CD1c-positive myeloid dendritic cell (primary cell): ENCODE data around the gene NDUFAF7.
"Not testable (repeated sequence)": the region's sequence is repeated elsewhere in the genome, so short reads cannot be mapped to it uniquely, and the experiment has no call there.

Experiments
- DNase-seq: peaks from one replicate; pipeline ENCODE4 v3.0.0-alpha.2; 2016; ENCODE audit errors: extremely low spot score

The NDUFAF7 gene

GRCh38 chr2:37211939-37212338 is 19.5 kb upstream of the NDUFAF7 start:
- DNase-seq, result no peak

DNA sequence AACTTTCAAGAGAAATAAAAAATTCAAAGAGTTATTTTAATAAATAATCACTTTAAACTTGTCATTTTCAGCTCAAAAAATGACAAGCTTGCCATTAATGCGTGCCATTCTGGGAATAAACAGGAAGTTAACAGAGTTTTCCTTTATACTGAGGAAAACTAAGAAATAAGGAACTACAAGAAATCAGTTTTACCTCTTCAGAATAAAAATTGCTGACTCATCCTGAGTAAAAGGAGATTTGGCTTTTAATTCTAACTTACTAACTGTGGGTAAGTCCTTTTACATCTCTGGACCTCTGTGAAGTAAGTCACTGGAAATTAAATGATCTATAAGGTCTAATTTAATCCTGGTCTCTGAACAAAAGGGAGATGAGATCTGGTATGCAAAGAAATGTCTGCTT is 16.2 kb upstream of the NDUFAF7 start:
- peak; percentile 60 for DNase-seq

DNA sequence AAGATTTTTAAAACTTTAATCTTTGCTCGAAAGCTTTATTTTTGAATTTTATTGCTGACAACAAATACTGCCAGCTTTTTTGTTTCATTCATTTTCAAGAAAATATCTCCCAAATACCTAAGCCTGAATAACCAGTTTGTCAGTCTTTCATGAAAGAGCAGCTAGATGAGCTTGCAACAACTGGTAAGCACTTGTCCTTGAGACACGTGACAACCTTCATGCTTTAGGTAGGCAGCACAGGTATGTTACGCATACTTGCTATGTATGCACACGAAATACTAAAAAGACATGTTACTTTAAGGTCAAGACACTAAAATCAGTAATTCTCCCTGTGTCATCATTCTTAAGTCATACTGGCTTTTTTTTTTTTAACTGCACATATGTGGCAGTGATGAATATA is 12.4 kb upstream of the NDUFAF7 start:
- no peak for DNase-seq

GRCh38 chr2:37223131-37223530 is 8.3 kb upstream of the NDUFAF7 start:
- DNase-seq, result no peak

- no peak for DNase-seq
Measured at GRCh38 chr2:37224063-37224462, 7.4 kb upstream of the NDUFAF7 start.

GRCh38 chr2:37225129-37225528 is 6.3 kb upstream of the NDUFAF7 start:
- not testable (repeated sequence) for DNase-seq

- no peak for DNase-seq
Measured at GRCh38 chr2:37226863-37227262, 4.6 kb upstream of the NDUFAF7 start.

- DNase-seq, result no peak
Measured at GRCh38 chr2:37228788-37229187, 2.7 kb upstream of the NDUFAF7 start.

DNA sequence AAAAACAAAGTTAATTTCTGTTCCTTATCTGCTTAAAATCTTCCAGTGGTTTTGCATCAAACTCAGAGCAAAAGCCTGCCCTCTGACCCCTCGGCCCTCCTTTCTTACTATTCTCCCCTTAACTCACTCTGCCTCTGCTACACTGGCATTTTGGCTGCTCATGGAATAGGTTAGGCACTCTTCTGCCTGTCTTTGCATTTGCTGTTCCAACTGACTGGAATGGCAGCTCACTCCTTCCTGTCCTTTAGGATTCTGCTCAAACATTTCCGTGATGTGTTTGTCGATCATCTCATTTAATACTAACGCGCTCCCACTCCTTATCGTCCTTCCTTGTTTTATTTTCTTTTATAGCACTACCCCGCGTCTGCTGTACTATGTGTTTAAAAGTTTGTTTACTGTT is 877 bp upstream of the NDUFAF7 start:
- DNase-seq, result peak; percentile 8

- no peak for DNase-seq
Measured at GRCh38 chr2:37232131-37232933, 874 bp downstream of the NDUFAF7 start.

- no peak for DNase-seq
Measured at GRCh38 chr2:37243435-37243834, 12.0 kb downstream of the NDUFAF7 start.

- DNase-seq, result no peak
Measured at GRCh38 chr2:37244017-37244416, 12.6 kb downstream of the NDUFAF7 start.

DNA sequence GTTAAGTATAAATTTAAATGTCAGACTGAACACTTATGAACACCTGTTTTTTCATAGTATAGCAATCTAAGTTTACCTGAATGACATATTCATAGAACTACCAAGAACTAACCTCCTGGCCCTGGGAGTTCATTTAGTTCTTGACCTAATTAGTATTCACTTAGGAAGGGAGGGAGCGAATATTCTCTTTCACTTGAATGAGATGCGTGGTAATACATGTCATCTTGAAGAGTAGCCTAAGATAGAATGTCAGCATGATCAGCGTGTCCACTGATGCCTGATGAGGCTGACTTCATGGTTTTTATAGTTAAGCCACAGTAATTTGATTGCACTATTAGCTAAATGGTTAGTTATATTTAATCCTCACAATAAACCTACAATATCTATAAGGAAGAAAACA is 13.3 kb downstream of the NDUFAF7 start:
- DNase-seq, result no peak

DNA sequence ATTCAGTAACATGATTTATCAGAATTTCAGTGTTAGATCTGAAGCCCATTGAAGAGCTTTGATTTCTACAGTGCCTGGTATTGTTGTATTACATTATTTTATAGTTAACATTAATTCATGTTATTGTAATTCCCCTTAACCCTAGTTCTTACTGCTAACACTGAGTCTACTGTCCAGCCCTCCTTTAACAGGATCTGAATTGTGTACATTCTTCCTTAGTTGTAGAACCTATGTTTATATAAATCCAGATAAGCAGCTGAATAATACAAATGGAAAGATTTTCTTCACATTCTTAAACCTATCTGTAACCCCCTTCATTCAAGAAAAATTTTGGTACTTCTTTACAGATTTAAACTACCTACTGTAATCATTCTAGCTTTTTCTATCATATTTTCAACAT is 14.7 kb downstream of the NDUFAF7 start:
- DNase-seq, result no peak

GRCh38 chr2:37250869-37251740 is 19.6 kb downstream of the NDUFAF7 start:
- DNase-seq, result no peak

GRCh38 chr2:37262522-37262921 is 31.1 kb downstream of the NDUFAF7 start:
- DNase-seq, result peak; percentile 9

DNA sequence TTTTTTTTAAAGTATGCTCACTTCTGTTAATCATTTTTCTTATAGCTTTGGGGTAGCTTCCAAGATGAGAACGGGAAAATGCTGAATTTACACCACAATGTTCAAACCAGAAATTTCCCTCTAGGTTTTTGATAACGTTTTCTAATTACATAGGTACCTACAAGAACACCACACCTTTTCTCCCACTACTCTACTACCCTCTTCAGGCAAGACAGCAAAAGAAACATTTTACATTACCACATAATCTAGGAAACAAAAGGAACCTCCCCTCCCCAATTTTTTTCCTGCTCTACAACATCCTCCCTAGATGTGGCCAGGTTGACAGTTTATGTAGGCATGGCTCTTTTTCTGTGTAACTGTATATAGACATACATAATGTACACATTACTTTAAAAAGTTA is 32.4 kb downstream of the NDUFAF7 start:
- no peak for DNase-seq

DNA sequence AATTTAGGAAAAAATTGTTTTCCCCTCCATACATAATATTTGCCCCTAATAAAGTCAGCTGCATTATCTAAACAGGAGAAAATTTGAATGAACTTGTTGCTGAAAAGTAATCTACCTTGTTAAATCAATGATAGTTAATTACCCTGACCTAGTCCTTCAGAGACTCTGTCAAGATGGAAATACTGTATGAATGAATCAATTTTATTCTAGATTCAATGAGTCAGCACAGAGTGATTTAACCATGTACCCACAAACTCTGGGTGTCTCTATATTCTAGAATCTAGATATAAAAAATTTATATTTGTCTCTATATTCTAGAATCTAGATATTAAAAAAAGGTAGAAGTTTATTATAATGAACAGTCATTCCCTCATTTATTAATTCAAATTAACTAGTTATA is 36.2 kb downstream of the NDUFAF7 start:
- no peak for DNase-seq

DNA sequence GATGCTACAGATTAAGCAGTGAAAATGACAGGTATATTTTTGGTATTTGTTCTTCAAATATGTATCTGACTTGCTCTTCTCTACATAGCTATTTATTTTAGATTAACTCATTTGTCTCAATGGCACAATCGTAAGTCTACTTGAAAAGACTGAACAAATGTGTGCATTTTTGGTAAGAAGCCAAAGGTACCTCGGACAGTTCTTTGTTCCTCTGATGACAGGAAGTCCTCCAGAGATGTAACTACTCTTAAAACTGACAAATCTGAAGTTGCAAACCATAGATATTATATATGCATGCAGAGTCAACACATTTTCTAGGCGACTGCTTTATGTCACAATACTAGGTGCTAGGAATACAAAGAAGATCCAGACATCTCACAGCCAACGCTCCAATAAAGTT is 36.7 kb downstream of the NDUFAF7 start:
- DNase-seq, result no peak

GRCh38 chr2:37271376-37272067 is 40.1 kb downstream of the NDUFAF7 start:
- DNase-seq, result no peak

DNA sequence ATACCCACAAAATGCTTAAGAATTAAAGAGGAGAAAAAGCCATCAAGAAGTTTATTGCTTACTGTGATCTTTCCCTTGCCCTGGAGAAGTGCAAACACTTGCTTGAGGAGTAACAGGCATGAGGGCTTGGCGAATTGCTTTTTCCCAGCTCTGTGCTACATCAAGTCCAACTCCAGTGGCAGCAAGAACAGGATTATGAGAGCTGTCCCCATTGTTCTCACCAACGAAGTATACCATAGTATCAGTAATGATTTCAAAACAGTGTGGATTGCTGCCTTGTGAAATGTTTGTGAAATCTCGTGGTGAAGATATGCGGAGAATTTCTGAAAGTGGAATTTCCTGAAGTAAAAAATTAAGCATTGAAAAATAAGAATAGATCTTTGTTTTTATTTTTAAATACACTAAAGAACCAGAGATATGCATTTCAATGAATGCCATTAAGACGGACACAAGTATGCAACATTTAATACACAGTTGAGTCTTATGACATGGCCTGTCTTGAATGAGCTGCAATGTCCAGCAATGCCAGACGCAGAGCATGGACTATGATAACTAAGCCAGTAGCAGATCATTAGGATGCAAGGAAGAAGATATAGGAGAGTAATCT is 43.0 kb downstream of the NDUFAF7 start:
- DNase-seq, result no peak

DNA sequence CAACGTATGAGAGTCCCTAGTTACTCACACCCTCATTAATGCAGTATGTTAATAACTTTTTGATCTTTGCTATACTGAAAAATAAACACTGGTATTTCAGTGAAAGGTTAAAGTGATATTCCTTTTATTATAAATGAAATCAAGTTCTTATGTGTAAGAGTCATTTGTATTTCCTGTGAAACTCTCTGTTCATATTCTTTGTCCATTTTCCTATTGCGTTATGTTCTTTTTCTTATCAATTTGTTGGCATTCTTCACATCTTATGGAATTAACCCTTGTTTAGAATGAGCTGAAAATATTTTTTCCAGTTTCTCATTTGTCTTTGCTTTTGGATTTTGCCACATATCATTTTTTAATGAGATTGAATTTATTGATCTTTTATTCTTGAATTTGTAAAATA is 44.8 kb downstream of the NDUFAF7 start:
- no peak for DNase-seq
